B cell (primary cell): Measurements from ENCODE around the gene TTF2.

Experiments
- EZH2 ChIP-seq: IDR thresholded peaks from 2 replicates; pipeline ENCODE4 v1.6.1; 2012; ENCODE audit warnings: borderline replicate concordance, low read depth, mild to moderate bottlenecking, moderate library complexity, low read length; ENCODE audit not compliant: insufficient read depth, poor library complexity, severe bottlenecking
- TF ChIP-seq, protein P1 (sequence below): fragments of 200-600 bp; IDR thresholded peaks from one replicate; pipeline ENCODE4 v1.8.0; 2022; ENCODE audit warnings: antibody characterized with exemption, mild to moderate bottlenecking

DNA sequence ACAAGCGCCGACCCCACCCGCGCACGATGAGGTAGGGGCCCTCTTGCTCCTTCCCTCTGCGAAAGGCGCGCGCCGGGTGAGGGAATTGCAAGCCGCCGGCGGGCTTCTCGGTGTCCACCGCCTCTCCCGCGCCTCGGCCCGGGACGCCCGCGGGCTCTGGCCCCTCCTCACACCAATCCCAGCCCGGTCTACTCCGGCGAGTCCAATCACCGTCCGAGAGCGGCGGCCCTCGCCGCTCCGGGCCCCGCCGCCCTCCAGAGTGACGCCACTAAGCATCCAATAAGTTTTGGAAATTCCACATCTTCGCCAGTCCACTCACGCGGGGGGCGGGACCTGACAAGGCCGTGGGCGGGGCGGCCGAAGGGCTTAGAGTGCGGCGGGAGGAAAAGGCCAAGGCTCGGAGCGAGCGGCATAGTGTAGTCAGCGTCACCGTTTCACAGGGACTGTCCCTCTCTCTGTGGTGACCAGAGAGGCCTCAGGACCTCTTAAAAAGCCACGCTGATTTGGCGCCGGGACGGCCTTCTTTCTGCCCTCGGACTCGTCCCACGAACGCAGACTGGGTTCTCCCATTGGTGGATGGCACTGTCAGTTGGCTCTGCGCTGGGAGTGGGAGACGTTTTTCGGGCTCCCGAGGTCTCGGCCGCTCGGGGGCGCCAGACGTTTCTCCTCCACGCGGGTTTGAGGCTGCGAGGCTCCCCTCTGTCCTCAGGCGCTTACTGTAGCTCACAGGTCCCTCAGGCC lies 61.6 kb downstream of the TTF2 start, which contains the start of gene TRIM45:
- TF ChIP-seq, protein P1, sequence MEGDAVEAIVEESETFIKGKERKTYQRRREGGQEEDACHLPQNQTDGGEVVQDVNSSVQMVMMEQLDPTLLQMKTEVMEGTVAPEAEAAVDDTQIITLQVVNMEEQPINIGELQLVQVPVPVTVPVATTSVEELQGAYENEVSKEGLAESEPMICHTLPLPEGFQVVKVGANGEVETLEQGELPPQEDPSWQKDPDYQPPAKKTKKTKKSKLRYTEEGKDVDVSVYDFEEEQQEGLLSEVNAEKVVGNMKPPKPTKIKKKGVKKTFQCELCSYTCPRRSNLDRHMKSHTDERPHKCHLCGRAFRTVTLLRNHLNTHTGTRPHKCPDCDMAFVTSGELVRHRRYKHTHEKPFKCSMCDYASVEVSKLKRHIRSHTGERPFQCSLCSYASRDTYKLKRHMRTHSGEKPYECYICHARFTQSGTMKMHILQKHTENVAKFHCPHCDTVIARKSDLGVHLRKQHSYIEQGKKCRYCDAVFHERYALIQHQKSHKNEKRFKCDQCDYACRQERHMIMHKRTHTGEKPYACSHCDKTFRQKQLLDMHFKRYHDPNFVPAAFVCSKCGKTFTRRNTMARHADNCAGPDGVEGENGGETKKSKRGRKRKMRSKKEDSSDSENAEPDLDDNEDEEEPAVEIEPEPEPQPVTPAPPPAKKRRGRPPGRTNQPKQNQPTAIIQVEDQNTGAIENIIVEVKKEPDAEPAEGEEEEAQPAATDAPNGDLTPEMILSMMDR, result peak; percentile 72
- TF ChIP-seq EZH2, result no peak
